Activated naive CD4-positive, alpha-beta T cell treated with Interleukin-2 at 50 U/mL for 16 hours (primary cell): Measurements from ENCODE around the gene RNPC3.

Experiments
- DNase-seq: peaks from one replicate; pipeline ENCODE4 v3.0.0-alpha.2; 2020

RNPC3 gene, protein sequence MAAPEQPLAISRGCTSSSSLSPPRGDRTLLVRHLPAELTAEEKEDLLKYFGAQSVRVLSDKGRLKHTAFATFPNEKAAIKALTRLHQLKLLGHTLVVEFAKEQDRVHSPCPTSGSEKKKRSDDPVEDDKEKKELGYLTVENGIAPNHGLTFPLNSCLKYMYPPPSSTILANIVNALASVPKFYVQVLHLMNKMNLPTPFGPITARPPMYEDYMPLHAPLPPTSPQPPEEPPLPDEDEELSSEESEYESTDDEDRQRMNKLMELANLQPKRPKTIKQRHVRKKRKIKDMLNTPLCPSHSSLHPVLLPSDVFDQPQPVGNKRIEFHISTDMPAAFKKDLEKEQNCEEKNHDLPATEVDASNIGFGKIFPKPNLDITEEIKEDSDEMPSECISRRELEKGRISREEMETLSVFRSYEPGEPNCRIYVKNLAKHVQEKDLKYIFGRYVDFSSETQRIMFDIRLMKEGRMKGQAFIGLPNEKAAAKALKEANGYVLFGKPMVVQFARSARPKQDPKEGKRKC

GRCh38 chr1:103525607-103526507 lies at the start of gene RNPC3:
Gene RNPC3 (plus strand): TSS chr1:103525699. CDS start chr1:103526071, 372 bp downstream.
- DNase-seq: peak; percentile 81

DNA sequence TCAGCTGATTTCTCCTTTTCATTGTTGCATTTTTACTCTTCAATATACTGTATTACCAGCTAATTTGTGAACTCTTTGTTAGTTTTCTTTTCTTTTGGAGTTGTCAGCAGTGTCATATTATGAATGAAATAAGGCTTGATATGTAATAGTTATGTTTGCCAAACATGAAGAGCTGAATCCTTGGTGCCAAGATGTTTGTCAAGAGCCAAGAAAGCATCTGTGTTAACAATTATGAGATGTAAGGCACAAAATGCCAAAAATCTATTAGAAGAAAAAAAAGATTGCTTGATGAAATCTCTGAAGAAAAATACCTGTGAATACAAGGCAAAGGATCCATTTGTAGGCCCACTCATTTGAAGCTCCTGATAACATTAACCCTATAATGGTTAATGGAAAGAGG lies 48.4 kb upstream of the RNPC3 start:
- no peak for DNase-seq

GRCh38 chr1:103489935-103490334 lies 35.6 kb upstream of the RNPC3 start:
- DNase-seq: no peak

DNA sequence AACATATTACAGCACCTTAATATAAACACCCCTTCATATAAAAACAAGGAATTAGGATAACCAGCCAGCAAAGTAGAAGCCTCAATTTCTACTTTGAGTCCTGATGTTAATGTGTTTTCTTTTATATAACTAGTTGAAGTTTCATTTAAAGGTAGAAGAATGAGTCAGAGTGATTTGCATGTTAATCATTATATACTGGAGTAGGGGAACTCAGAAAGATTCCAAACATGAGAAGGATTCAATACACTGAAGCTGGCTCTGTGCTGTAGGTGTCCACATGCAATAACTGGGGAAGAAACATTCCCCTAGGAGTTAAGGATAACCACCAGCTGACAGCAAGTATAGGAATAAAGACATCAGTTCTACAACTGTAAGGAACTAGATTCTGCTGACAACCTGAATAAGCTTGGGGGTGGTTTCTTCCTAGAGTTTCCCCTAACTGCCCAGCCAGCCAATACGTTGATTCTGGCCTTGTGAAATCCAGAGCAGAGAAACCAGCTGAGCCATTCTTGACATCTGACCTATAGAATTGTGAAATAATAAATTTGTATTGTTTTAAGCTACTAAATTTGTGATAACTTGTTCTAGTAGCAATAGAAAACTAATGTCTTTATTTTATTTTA lies 33.4 kb upstream of the RNPC3 start:
- DNase-seq: no peak

- DNase-seq: no peak
These were observed 29.4 kb upstream of the RNPC3 start for GRCh38 chr1:103496014-103496635.

GRCh38 chr1:103497404-103497803 lies 28.1 kb upstream of the RNPC3 start:
- no peak for DNase-seq

DNA sequence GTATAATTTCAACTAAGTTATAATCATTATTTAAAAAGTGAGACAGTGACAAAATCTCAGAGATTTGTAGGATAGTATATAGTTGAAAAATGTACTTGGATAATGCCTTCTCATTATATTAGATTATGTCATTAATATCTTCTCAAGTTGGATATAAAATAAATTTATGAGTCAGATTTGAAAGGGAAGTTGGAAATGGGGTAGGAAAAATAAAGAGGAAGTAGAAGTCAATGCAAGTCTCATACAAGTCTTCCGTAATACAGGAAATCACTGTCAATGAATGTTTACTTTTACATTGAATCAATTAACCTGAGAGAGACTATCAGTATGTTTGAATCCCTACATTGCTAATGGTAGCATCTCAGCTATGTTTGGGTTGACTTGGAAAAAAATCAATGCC lies 16.2 kb upstream of the RNPC3 start:
- DNase-seq: no peak

- DNase-seq: no peak
These were observed 11.8 kb upstream of the RNPC3 start for GRCh38 chr1:103513711-103514110.

DNA sequence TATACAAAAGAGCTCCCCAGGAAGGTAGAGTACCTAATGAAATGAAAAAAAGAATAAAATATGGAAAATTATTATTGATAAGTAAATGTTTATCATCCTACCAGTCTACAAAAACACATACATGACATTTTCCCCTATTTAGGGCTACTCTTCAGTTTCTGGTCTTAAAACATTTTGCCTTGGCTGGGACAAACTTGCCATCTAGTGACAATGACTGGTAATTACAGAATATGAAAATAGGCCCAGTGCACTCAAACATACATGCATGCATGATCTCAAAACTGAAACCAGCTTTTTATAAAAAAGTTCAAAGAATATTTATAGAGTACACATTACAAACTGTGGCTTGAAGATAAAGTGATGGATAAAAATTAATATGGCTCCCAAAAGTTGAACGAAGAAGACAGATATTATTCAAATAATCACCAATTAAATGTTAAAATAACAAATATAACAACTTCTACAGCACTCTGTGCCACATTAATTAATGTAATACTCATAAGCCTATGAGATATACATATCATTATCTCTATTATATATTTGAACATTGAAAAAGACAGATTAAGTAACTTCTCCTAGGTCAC lies 10.5 kb upstream of the RNPC3 start:
- DNase-seq: no peak

DNA sequence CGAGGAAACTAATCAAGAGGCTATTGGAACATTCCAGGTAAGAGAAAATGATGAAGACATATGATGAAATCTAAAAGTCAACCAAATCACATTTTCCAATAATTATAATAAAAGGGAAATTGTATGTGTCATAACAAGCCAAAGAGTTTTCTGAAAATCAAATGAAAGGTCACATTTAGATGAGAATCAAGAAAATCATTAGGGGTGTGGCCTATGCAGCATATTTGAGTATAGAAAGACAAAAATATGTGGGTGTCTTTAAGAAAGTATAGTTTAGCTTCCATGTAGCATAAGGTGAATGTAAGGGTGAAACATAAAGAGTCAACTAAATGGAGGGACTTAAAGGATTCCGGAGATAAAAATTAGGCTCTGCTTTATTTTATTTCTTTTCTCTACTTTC lies 9.2 kb upstream of the RNPC3 start:
- DNase-seq: no peak

GRCh38 chr1:103516693-103517092 lies 8.8 kb upstream of the RNPC3 start:
- DNase-seq: no peak

- no peak for DNase-seq
These were observed 8.0 kb upstream of the RNPC3 start for GRCh38 chr1:103517380-103518047.

DNA sequence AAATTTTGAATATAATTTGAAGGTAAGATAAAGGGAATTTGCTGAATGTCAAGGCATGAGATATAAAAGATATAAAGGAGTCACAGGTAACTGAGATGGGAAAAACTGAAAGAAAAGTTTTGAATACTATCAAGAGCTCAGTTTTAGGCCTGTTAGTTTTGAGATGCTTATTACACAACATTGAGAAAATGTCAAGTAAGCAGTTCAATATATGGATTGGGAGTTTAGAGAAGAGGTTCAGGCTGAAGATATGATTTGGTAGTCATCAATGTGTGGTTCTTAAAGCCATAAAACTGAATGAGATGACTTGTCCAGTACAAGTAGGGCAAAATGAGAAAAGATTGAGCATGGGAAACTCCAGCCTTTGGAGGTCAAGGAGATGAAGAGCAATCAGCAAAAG lies 4.7 kb upstream of the RNPC3 start:
- no peak for DNase-seq

- no peak for DNase-seq
These were observed 2.2 kb upstream of the RNPC3 start for GRCh38 chr1:103523346-103523745.

GRCh38 chr1:103525114-103525606 lies 339 bp upstream of the RNPC3 start:
- no peak for DNase-seq

DNA sequence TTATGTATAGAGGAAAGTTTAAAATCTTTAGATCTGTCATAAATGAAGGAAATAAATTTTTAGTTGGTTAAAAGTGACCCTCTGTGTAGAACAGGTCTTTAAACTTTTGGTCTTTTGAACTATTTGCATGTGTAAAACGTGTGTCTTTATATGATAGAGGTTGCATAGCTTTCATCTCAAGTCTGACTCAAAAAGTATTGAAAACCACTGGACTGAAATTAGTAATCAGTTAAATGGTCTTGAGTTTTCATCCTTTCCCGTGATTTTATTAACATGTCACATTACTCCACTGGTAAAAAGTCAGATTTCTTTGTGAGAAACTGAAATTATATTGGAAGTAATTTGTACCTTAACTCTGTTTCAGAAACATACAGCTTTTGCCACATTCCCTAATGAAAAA lies 1.8 kb downstream of the RNPC3 start:
- no peak for DNase-seq

- DNase-seq: peak; percentile 76
These were observed 4.2 kb downstream of the RNPC3 start for GRCh38 chr1:103529746-103530145.

DNA sequence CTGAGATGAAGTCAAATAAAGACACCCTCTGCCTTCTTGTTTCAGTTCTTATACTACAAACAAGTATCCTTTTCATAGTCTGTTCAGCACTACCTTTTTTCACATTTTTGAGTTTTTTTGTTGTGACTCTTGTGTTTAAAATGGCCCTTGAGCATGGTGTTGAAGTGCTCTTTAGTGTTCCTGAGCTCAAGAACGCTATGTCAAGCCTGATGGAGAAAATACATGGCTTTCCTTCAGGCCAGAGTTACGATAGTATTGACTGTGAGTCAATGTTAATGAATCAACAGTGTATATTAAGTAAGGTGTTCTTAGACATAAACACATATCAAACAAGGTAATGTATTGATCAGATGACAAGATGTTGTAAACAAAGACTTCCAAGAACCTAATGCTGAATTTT lies 12.7 kb downstream of the RNPC3 start:
- no peak for DNase-seq

- DNase-seq: no peak
These were observed 15.9 kb downstream of the RNPC3 start for GRCh38 chr1:103541431-103541830.

DNA sequence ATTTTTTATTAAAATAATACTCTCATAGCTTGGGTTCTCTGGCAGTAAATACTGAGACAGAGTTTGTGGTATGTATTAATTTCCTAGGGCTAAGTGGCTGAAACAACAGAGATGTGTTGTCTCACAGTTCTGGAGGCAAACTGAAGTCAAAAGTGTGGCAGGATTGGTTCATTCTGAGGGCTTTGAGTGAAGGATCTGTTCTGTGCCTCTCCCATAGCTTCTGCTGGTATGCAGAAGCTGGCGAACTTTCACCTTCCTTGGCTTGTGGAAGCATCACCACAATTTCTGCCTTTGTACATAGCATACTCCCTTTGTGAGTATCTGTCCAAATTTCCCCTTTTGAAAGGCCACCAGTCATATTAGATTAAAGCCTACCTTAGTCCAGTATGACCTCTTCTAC lies 21.0 kb downstream of the RNPC3 start:
- DNase-seq: no peak

- DNase-seq: no peak
These were observed 22.3 kb downstream of the RNPC3 start for GRCh38 chr1:103547840-103548239.

DNA sequence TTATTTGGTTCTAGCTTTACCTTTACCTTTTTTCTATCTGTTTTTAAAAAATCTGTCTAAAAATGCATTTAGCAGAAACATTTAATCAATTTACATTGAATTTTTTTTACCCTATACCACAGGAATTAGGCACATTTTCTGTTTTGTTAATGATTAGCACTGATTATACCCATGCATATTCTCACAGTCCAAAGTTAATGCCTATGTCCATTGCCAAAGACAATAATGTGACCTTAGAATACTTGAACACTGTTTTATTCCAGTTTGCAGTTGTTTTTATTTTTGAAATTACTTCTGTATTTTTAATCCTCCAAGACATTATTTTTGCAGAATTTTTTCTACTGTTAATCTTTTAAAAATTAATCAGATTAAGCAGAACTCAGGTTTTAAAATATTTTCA lies 34.9 kb downstream of the RNPC3 start:
- DNase-seq: no peak
